AG04449 (cell line): ENCODE data around the gene TECPR1.

ENCODE experiments used
- CTCF ChIA-PET: fragments of 350-600 bp; formaldehyde crosslinking; extraction: SDS; loops from one replicate; lab custom pipeline; 2021; ENCODE audit warnings: antibody characterized with exemption; lab: Yijun Ruan, JAX
- POLR2A ChIA-PET: fragments of 400-600, 350-600 bp; formaldehyde crosslinking; extraction: SDS; loops from one replicate; lab custom pipeline; 2020; ENCODE audit warnings: antibody characterized with exemption, inconsistent platforms; lab: Yijun Ruan, JAX
- DNase-seq: peaks from one replicate; pipeline ENCODE4 v3.0.0-alpha.2; 2010; ENCODE audit warnings: low read depth, low spot score
- H3K4me3 ChIP-seq: 2 replicates; pipeline ENCODE4 v1.5.1; 2011; ENCODE audit warnings: low read depth, mild to moderate bottlenecking, control low read depth, low read length
- TF ChIP-seq, protein P1 (sequence below): IDR thresholded peaks from one replicate; pipeline ENCODE4 v1.5.1; 2011; ENCODE audit warnings: mild to moderate bottlenecking, moderate library complexity, low read length, control low read depth, inconsistent platforms; ENCODE audit not compliant: insufficient read depth; ENCODE audit errors: missing control alignments

TECPR1 gene

DNA sequence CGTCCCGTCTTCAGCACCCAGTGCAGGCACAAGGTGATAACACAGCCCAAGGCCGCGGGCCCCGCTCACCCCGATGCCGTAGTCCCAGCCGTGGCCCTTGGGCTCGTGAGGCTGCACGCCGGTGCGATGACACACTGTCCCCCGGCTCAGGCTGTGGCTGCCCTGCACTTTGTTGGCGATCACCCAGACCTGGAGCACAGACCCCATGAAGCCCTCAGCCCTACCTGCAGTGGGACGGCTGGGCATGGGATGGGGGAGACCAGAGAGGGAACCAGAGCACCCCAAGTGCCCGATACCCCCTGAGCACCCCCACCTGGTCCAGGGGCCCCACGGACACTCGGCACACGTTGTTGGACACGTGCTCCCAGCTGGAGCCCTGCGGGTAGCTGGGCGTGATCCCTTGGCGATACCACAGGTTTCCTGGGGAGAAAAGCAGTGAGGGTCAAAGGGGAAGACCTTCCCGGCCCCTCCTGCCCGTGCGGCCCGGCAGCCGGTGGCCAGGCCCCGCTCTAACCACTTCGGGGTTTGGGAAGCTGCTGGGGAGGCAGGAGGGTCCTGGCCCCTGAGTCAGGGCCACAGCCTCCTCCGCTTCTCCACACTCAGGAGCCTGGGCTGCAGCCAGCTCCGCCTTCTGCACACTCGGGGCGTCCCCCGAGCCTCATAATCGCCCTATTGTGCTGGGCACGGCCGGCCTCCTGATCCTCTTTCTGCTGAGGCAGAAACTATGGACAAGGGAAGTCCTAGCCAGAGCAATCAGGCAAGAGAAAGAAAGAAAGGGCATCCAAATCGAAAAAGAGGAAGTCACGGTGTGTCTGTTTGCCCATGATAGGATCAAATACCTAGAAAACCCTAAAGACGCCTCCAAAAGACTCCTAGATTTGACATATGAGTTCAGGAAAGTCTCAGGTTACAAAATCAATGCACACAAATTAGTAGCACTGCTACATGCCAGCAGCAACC is 34.1 kb downstream of the TECPR1 start:
- H3K4me3 ChIP-seq, result no peak overlapping the region
- POLR2A ChIA-PET, result no interaction called here
- CTCF ChIA-PET, result no interaction called here
- TF ChIP-seq, protein P1, sequence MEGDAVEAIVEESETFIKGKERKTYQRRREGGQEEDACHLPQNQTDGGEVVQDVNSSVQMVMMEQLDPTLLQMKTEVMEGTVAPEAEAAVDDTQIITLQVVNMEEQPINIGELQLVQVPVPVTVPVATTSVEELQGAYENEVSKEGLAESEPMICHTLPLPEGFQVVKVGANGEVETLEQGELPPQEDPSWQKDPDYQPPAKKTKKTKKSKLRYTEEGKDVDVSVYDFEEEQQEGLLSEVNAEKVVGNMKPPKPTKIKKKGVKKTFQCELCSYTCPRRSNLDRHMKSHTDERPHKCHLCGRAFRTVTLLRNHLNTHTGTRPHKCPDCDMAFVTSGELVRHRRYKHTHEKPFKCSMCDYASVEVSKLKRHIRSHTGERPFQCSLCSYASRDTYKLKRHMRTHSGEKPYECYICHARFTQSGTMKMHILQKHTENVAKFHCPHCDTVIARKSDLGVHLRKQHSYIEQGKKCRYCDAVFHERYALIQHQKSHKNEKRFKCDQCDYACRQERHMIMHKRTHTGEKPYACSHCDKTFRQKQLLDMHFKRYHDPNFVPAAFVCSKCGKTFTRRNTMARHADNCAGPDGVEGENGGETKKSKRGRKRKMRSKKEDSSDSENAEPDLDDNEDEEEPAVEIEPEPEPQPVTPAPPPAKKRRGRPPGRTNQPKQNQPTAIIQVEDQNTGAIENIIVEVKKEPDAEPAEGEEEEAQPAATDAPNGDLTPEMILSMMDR, result no peak
- DNase-seq, result no peak

DNA sequence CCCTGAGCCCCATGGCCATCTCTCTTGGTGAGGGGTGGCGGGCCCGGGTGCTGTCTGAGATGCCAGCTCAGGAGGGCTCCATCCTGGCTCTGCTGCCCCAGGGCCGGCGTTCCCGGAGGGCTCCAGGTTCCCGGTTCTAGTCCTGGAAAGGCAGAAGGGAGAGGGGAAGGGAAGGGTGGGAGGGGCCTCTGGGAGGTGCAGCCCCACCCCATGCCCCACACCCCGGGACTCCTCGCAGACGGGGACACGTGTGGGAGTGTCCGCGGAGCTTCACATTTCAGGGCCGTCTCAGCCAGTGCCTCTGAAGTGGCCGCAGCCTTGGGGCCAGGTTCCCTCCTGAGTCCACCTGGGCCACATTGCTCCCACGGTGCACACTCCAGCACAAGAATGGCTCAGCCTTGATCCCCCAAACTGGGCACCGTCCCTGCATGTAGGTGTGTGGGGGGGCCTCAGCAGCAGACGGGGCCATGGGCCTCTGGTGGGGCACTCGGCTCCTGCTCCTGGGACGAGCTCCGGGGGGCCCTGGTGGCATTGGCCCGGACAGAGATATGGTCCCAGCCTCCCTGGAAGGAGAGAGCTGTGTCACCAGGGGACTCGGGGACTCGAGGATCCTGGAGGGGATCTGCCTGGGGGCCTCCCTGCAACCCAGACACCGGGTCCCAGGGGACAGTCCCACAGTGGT is 35.0 kb downstream of the TECPR1 start:
- no peak for DNase-seq
- POLR2A ChIA-PET, result no interaction called here
- CTCF ChIA-PET, result interaction anchor here (0.7 kb wide), 1 partner anchor 196 kb away, joined by 3 read pairs; no protein-coding TSS in a partner anchor

DNA sequence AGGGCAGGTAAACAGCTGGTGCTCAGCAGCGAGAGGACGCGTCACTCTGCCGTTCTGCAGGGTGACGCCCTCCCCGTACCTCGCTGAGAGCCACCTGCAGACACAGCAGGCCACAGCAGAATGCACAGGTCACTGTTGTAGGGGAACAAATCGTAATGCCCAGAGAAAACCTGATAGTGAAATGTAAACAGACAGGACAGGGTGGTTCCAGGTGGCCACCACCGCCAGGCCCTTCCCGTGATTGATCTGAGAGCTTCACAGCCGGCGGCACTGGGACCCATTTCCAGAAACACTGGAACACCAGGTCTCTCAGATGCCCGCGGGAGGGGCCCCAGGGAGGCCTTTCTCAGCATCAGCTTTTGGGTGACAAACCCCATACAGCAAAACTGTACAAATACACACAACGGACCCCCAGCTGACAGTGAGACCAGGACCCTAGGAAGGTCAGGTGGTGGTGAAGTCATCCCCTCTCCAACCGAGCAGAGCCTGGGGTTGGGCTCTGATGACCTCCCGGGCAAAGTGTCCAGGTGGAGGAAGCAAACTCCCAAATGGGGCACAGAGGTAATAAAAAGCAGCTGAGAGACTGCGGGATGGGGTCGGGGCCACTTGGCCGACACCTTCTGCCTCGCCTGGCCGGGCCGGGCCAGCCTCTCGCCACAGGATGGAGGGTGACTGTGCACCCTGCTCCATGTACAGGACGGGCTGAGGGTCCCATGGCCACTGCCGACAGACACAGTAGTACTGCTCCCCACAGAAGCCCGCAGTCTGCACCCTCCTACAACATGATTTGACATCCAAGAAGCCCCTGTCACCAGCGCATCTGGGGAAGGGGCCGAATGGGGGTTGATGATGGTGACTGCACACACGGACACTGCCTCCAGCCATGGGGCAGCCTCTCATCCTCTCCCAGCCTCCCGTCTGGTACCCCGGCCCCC is 36.2 kb downstream of the TECPR1 start:
- DNase-seq, result no peak
- POLR2A ChIA-PET, result no interaction called here
- H3K4me3 ChIP-seq, result no peak overlapping the region
- TF ChIP-seq, protein P1, result no peak
- CTCF ChIA-PET, result no interaction called here

More for the DNA sequence above, 35.0 kb downstream of the TECPR1 start:
- H3K4me3 ChIP-seq, result no peak overlapping the region
- TF ChIP-seq, protein P1, result no peak

GRCh38 chr7:98214811-98215321 is 37.2 kb downstream of the TECPR1 start:
- DNase-seq, result no peak
- TF ChIP-seq, protein P1, result no peak
- ChIA-PET POLR2A (interaction anchor here (0.6 kb wide), 1 partner anchor 45 kb away, joined by 3 read pairs; no protein-coding TSS in a partner anchor), CTCF (no interaction called here)
- H3K4me3 ChIP-seq, result no peak overlapping the region

DNA sequence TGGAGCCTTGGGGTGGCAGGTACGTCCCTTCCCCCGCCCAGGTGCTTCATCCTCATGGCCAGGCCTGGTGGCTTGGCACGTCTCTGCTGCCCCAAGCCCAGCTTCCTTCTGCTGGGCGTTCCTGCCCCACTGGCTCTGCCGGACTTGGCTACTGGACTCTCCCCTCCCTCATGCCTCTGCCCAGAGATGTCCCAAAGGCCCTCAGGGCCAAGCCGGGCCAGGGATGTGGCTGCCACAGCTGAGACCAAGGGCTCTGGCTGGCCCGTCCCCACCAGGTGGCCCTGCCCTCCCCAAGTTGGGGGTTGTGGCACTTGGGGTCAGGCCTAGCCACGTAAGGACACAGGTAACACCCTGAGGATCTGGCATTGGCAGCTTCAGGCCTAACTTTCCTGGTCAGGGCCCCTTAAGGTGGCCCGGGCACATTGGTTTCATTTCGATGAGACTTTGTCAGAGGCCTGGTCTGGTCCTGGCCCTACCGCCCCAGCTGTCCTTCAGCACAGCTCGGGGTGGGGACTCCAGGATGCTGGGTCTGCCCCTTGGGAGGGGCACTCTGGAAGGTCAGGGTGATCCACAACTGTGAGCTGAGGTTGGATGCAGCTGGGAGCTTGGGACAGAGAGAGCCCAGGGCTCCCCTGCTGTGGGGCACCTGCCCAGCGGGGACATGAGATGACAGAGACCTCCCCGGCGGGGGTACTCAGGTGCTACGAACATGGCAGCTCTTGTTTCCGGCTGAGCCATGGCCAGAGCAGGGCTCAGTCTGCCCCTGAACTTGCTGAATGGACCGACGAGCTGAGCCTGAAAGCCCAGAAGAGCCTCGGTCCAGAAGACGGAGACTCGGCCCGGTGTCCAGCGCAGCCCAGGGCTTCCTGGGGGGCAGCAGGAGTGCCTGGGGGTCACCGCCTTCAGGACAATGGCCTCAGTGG is 37.9 kb downstream of the TECPR1 start:
- TF ChIP-seq, protein P1, result no peak
- CTCF ChIA-PET, result no interaction called here
- no peak for DNase-seq
- POLR2A ChIA-PET, result interaction anchor here (0.6 kb wide), 1 partner anchor 45 kb away, joined by 3 read pairs; no protein-coding TSS in a partner anchor
- H3K4me3 ChIP-seq, result no peak overlapping the region
